Stimulated activated CD8-positive, alpha-beta memory T cell treated with anti-CD3 and anti-CD28 coated beads, Interleukin-4, amount 100 ng/mL, for 48 hours (primary cell): ENCODE data around the gene MOB3B.

Source experiments
- DNase-seq: peaks from one replicate; pipeline ENCODE4 v3.0.0-alpha.2; 2020

Gene MOB3B

GRCh38 chr9:27353474-27354229 is 176.0 kb downstream of the MOB3B start:
- DNase-seq, result no peak

- no peak for DNase-seq
Measured at GRCh38 chr9:27353166-27353473, 176.5 kb downstream of the MOB3B start.

- no peak for DNase-seq
Measured at GRCh38 chr9:27352457-27353165, 177.0 kb downstream of the MOB3B start.

GRCh38 chr9:27351438-27351837 is 178.2 kb downstream of the MOB3B start:
- DNase-seq, result no peak

GRCh38 chr9:27350382-27350976 is 179.1 kb downstream of the MOB3B start:
- no peak for DNase-seq

GRCh38 chr9:27349698-27350080 is 179.9 kb downstream of the MOB3B start:
- no peak for DNase-seq

- no peak for DNase-seq
Measured at GRCh38 chr9:27348785-27349697, 180.6 kb downstream of the MOB3B start.

- DNase-seq, result no peak
Measured at GRCh38 chr9:27347889-27348288, 181.7 kb downstream of the MOB3B start.

GRCh38 chr9:27344776-27345175 is 184.8 kb downstream of the MOB3B start:
- DNase-seq, result no peak

GRCh38 chr9:27341545-27342294 is 187.9 kb downstream of the MOB3B start:
- DNase-seq, result no peak

GRCh38 chr9:27340961-27341511 is 188.6 kb downstream of the MOB3B start:
- DNase-seq, result no peak

- no peak for DNase-seq
Measured at GRCh38 chr9:27340285-27340674, 189.3 kb downstream of the MOB3B start.

- no peak for DNase-seq
Measured at GRCh38 chr9:27339661-27340284, 189.8 kb downstream of the MOB3B start.

GRCh38 chr9:27338527-27338903 is 191.1 kb downstream of the MOB3B start:
- no peak for DNase-seq

GRCh38 chr9:27337833-27338526 is 191.6 kb downstream of the MOB3B start:
- DNase-seq, result no peak

- no peak for DNase-seq
Measured at GRCh38 chr9:27337236-27337635, 192.4 kb downstream of the MOB3B start.

GRCh38 chr9:27336829-27337228 is 192.8 kb downstream of the MOB3B start:
- DNase-seq, result no peak

GRCh38 chr9:27336126-27336525 is 193.5 kb downstream of the MOB3B start:
- DNase-seq, result no peak

GRCh38 chr9:27335075-27335474 is 194.5 kb downstream of the MOB3B start:
- DNase-seq, result no peak

- DNase-seq, result peak; percentile 57
Measured at GRCh38 chr9:27333241-27334052, 196.2 kb downstream of the MOB3B start.
